PC-3 (cell line): ENCODE measurements around the gene CASK. TPM values are rescaled to one million over a fixed set of nuclear protein-coding genes. Genes with fewer than 3 reads are reported as not detected.
"Not testable (repeated sequence)": the region's sequence is repeated elsewhere in the genome, so short reads cannot be mapped to it uniquely, and the experiment has no call there.

Experiments used
- ATAC-seq: fragments of 200-7000 bp; cut with Tn5 transposase; 2 replicates; pipeline ENCODE4 v1.9.1; 2020; ENCODE audit warnings: mild to moderate bottlenecking, moderate library complexity
- BruUV-seq: library from RNA; stranded (reverse); fragments of 400-500 nt; replicated peaks from 2 replicates; lab custom pipeline; 2021; lab: Mats Ljungman, UMichigan
- CTCF ChIA-PET: fragments of 300-600 bp; sonication (Branson Sonifier 250); formaldehyde crosslinking; loops from one replicate; lab custom pipeline; 2022; ENCODE audit warnings: antibody characterized with exemption; lab: Charles Lee
- POLR2A ChIA-PET: fragments of 300-600 bp; sonication (Branson Sonifier 250); formaldehyde crosslinking; loops from one replicate; lab custom pipeline; 2022; ENCODE audit warnings: antibody characterized with exemption; ENCODE audit not compliant: unreplicated experiment; lab: Charles Lee
- DNase-seq: peaks from one replicate; pipeline ENCODE4 v3.0.0-alpha.2; 2015
- H2AFZ ChIP-seq: fragments of 300-600 bp; sonication (generic); 2 replicates; pipeline ENCODE4 v1.6.0; 2016; ENCODE audit warnings: antibody characterized with exemption, low read length
- H3F3A ChIP-seq: fragments of 300-600 bp; sonication (generic); one replicate; pipeline ENCODE4 v1.6.0; 2017; ENCODE audit warnings: antibody characterized with exemption, low read length, control low read depth, mild to moderate bottlenecking; ENCODE audit not compliant: unreplicated experiment
- H3K27ac ChIP-seq: fragments of 300-600 bp; sonication (generic); 2 replicates; pipeline ENCODE4 v1.5.1; 2016; ENCODE audit warnings: mild to moderate bottlenecking, low read length
- H3K27me3 ChIP-seq: fragments of 300-600 bp; sonication (generic); 2 replicates; pipeline ENCODE4 v1.6.1; 2016; ENCODE audit warnings: low read length, mixed read lengths
- H3K36me3 ChIP-seq: fragments of 300-600 bp; sonication (generic); 2 replicates; pipeline ENCODE4 v1.6.1; 2016; ENCODE audit warnings: low read depth, mixed run types, low read length, mixed read lengths
- H3K4me1 ChIP-seq: fragments of 300-600 bp; sonication (generic); 2 replicates; pipeline ENCODE4 v1.5.1; 2016; ENCODE audit warnings: low read length; ENCODE audit not compliant: insufficient read depth
- H3K4me2 ChIP-seq: fragments of 300-600 bp; sonication (generic); 2 replicates; pipeline ENCODE4 v1.6.0; 2016; ENCODE audit warnings: low read length
- H3K4me3 ChIP-seq: fragments of 300-600 bp; sonication (generic); 2 replicates; pipeline ENCODE4 v1.5.1; 2016; ENCODE audit warnings: mild to moderate bottlenecking, low read length, mixed read lengths
- H3K79me2 ChIP-seq: fragments of 300-600 bp; sonication (generic); 2 replicates; pipeline ENCODE4 v1.6.1; 2017; ENCODE audit warnings: low read length, mixed read lengths
- H3K9ac ChIP-seq: fragments of 300-600 bp; sonication (generic); 2 replicates; pipeline ENCODE4 v1.6.0; 2016; ENCODE audit warnings: mild to moderate bottlenecking, low read length
- H3K9me2 ChIP-seq: fragments of 300-600 bp; sonication (generic); replicated peaks from 2 replicates; pipeline ENCODE4 v1.6.1; 2016; ENCODE audit warnings: mixed run types, low read length, mixed read lengths
- H3K9me3 ChIP-seq: fragments of 300-600 bp; sonication (generic); 2 replicates; pipeline ENCODE4 v1.6.1; 2016; ENCODE audit warnings: low read length, mixed read lengths
- H4K20me1 ChIP-seq: fragments of 300-600 bp; sonication (generic); 2 replicates; pipeline ENCODE4 v1.6.1; 2016; ENCODE audit warnings: low read length, mixed read lengths
- EZH2 ChIP-seq: fragments of 300-600 bp; sonication (generic); IDR thresholded peaks from one replicate; pipeline ENCODE4 v1.6.1; 2017; ENCODE audit warnings: antibody characterized with exemption, mild to moderate bottlenecking, low read length; ENCODE audit not compliant: unreplicated experiment
- EZH2phosphoT487 ChIP-seq: fragments of 300-600 bp; sonication (generic); IDR thresholded peaks from 2 replicates; pipeline ENCODE4 v1.6.1; 2018; ENCODE audit warnings: mild to moderate bottlenecking, antibody characterized with exemption, low read length, borderline replicate concordance
- intact Hi-C: fragments of 100-400 bp; cut with micrococcal nuclease; formaldehyde crosslinking; loops from 2 replicates; pipeline ENCODE4 v1.9.0; 2023
- total RNA-seq: library from RNA; depleted of rRNA; stranded (reverse); fragments of >200 nt; gene quantifications from 2 replicates; pipeline ENCODE4 v1.2.3, GENCODE V29; 2014
- TF ChIP-seq, protein P1 (sequence below): fragments of 300-600 bp; sonication (generic); conservative IDR thresholded peaks from 2 replicates; pipeline ENCODE4 v1.5.1; 2017; ENCODE audit warnings: antibody characterized with exemption, low read depth, mild to moderate bottlenecking, low read length

CASK gene
- total RNA-seq, 1 experiment from 2014 or later = 21.4 TPM

GRCh38 chrX:41616255-41616654, 307.1 kb downstream of the CASK start:
- TF ChIP-seq, protein P1, sequence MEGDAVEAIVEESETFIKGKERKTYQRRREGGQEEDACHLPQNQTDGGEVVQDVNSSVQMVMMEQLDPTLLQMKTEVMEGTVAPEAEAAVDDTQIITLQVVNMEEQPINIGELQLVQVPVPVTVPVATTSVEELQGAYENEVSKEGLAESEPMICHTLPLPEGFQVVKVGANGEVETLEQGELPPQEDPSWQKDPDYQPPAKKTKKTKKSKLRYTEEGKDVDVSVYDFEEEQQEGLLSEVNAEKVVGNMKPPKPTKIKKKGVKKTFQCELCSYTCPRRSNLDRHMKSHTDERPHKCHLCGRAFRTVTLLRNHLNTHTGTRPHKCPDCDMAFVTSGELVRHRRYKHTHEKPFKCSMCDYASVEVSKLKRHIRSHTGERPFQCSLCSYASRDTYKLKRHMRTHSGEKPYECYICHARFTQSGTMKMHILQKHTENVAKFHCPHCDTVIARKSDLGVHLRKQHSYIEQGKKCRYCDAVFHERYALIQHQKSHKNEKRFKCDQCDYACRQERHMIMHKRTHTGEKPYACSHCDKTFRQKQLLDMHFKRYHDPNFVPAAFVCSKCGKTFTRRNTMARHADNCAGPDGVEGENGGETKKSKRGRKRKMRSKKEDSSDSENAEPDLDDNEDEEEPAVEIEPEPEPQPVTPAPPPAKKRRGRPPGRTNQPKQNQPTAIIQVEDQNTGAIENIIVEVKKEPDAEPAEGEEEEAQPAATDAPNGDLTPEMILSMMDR = no peak
- no peak for TF ChIP-seq EZH2
- no peak for TF ChIP-seq EZH2phosphoT487
- no peaks in the 10 kb centered on the region for H4K20me1 ChIP-seq
- ATAC-seq (no peak), DNase-seq (no peak)
- no peaks in the 10 kb centered on the region for H3F3A ChIP-seq
- no peaks in the 10 kb centered on the region for H3K79me2 ChIP-seq
- no peak overlapping the region for H3K4me2 ChIP-seq
- no peaks in the 10 kb centered on the region for H3K36me3 ChIP-seq
- H3K9ac ChIP-seq = no peak overlapping the region
- no peaks in the 10 kb centered on the region for H3K9me3 ChIP-seq
- intact Hi-C loops = no loop called here
- H3K27ac ChIP-seq = no peak overlapping the region
- BruUV-seq = no TSS peak
- ChIA-PET CTCF (no interaction called here), POLR2A (no interaction called here)
- H3K4me1 ChIP-seq = no peaks in the 10 kb centered on the region
- no peaks in the 10 kb centered on the region for H3K9me2 ChIP-seq
- no peak overlapping the region for H3K4me3 ChIP-seq
- no peak overlapping the region for H2AFZ ChIP-seq
- no peaks in the 10 kb centered on the region for H3K27me3 ChIP-seq

DNA sequence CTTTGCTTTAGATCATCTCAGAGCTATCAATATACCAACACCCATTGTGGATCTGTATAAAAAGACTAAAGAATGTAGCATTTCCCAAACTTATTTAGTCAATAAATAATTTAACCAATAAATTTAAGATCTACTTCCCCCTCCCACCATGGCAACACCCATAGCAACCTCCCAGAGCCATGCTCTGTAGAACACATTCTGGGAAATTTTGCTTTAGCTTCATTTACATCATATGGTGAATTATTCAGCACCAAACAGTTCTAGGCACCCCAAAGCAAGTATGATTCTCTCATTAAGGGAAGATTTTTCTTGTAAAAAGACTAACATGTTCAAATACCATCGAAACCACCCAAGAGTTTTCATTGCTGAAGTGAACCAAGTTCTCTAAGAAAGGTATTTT, 315.1 kb downstream of the CASK start:
- H3K9me3 ChIP-seq = no peaks in the 10 kb centered on the region
- no peaks in the 10 kb centered on the region for H3K9me2 ChIP-seq
- no peaks in the 10 kb centered on the region for H4K20me1 ChIP-seq
- H3K4me3 ChIP-seq = no peak overlapping the region
- intact Hi-C loops = no loop called here
- no peaks in the 10 kb centered on the region for H3F3A ChIP-seq
- H3K27me3 ChIP-seq = no peaks in the 10 kb centered on the region
- no peak overlapping the region for H3K9ac ChIP-seq
- H3K79me2 ChIP-seq = no peaks in the 10 kb centered on the region
- no peaks in the 10 kb centered on the region for H3K36me3 ChIP-seq
- BruUV-seq = no TSS peak
- TF ChIP-seq EZH2phosphoT487 (no peak), EZH2 (no peak)
- TF ChIP-seq, protein P1 = no peak
- no peak overlapping the region for H2AFZ ChIP-seq
- no peaks in the 10 kb centered on the region for H3K4me1 ChIP-seq
- CTCF ChIA-PET = no interaction called here
- ATAC-seq (no peak), DNase-seq (no peak)
- H3K4me2 ChIP-seq = no peak overlapping the region
- H3K27ac ChIP-seq = no peak overlapping the region
- POLR2A ChIA-PET = no interaction called here

DNA sequence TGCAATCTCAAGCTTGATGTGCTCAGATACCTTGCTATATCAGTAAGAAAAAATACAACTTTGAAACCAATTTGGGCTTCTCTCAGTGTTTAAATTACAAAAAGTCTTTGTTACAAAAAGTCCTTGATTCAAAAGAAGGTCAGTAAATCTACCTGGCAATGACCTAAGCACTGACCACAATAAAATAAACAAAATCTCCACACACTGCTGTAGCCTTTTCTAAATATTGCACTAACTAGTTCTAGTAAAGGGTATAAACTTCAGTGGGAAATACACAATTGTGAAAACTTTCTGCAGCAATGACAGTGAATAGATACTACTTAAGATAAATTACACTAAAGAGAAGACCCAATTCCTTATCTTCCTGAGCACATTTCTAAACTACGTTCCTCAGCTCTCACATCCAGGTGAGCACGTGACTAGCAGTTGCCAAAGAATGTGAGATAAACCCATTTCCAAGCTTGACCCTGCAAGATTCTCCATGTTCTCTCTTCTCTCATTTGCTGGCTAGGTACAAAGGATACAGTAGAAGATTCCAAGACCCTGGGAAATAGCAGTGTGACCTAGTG, 316.0 kb downstream of the CASK start:
- POLR2A ChIA-PET = no interaction called here
- BruUV-seq = no TSS peak
- Histone ChIP-seq H4K20me1 (no peaks in the 10 kb centered on the region), H3K9me2 (no peaks in the 10 kb centered on the region), H3K9me3 (no peaks in the 10 kb centered on the region), H3K4me3 (no peak overlapping the region), H2AFZ (no peak overlapping the region), H3K9ac (no peak overlapping the region), H3K27me3 (no peaks in the 10 kb centered on the region), H3K4me1 (no peaks in the 10 kb centered on the region), H3K36me3 (no peaks in the 10 kb centered on the region), H3K4me2 (no peak overlapping the region), H3F3A (no peaks in the 10 kb centered on the region), H3K79me2 (no peaks in the 10 kb centered on the region), H3K27ac (no peak overlapping the region)
- intact Hi-C loops = no loop called here
- CTCF ChIA-PET = no interaction called here
- no peak for ATAC-seq
- DNase-seq = no peak
- TF ChIP-seq EZH2phosphoT487 (no peak), EZH2 (no peak)
- TF ChIP-seq, protein P1 = no peak

GRCh38 chrX:41606057-41606456, 317.3 kb downstream of the CASK start:
- intact Hi-C loops, H3K9me3 ChIP-seq, H3K27me3 ChIP-seq, ATAC-seq, H3K79me2 ChIP-seq, BruUV-seq, DNase-seq, H2AFZ ChIP-seq, H3K4me1 ChIP-seq, H3K27ac ChIP-seq, H3K9me2 ChIP-seq, POLR2A ChIA-PET, CTCF ChIA-PET, H3K9ac ChIP-seq, H3K4me2 ChIP-seq, H4K20me1 ChIP-seq, H3K36me3 ChIP-seq, H3F3A ChIP-seq, H3K4me3 ChIP-seq: not testable (repeated sequence)
